ENCODE results near the gene KRTAP4-16.
"Not testable (repeated sequence)": the region's sequence is repeated elsewhere in the genome, so short reads cannot be mapped to it uniquely, and the experiment has no call there.

The KRTAP4-16 gene

DNA sequence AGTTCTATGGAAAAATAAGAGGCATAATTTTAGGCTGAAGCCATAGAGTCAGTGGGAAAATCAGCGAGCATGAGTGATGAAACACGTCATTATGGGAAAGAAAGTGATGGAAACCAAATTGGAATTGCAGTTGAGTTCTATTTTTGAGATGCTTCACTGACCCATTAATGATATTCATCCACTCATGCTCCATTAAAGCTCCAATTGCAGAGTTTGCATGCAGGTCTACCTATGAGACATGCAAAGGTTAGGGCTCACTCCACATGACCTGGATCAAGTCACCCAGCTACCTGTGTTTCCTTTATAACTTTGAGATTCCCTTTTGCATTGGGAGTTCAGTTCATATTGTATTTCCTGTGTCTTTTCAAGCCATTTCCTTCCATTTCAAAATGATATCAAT is 28.3 kb downstream of the KRTAP4-16 start:
- no peak for DNase-seq (ENCODE audit: low spot score)

DNA sequence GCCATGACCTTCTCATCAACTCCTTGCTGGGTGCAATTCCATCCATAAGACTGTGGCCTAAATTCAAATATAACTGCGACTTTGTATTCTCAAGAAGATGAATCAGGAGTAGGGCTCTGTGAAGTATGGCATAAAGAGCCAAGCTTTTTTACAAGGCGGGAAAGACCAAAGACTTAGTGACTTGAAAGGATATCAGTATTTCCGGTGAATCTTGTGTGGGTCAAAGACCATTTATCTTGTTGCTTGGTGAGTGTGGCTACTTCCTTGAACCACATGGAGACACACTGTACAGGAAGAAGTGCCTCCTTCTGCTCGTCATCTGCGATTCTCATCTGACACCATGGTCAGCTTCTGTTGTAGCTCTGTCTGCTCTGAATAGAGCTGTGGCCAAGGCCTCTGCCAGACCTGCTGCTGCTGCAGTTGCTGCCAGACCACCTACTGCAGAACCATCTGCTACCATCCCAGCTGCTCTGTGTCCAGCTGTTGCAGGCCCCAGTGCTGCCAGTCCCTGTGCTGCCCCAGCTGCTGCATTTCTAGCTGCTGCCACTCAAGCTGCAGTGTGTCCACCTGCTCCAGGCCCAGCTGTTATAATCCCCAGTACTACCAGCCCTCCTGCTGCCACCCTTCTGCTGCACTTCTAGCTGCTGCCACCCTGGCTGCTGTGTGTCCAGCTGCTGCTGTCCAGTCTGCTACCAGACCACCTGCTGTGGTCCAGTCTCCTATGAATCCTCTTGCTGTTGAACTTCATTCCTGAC is 30.2 kb downstream of the KRTAP4-16 start:
- DNase-seq (ENCODE audit: low spot score) = no peak

DNA sequence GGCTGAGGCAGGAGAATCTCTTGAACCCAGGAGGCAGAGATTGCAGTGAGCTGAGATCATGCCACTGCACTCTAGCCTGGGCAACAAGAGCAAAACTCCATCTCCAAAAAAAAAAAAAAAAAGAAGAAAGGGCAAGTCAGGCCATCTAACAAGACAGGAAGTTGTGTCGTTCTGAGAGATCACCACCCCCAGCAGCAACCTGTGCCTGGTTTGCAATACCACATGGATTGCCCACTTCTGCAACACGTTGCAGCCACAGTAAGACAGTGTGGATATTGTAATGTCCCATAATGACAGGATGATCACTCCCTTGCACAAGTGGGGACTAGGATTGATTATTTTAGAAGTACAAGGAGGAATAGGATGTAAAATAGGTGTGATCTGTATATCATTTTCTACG is 33.0 kb downstream of the KRTAP4-16 start:
- no peak for DNase-seq (ENCODE audit: low spot score)

DNA sequence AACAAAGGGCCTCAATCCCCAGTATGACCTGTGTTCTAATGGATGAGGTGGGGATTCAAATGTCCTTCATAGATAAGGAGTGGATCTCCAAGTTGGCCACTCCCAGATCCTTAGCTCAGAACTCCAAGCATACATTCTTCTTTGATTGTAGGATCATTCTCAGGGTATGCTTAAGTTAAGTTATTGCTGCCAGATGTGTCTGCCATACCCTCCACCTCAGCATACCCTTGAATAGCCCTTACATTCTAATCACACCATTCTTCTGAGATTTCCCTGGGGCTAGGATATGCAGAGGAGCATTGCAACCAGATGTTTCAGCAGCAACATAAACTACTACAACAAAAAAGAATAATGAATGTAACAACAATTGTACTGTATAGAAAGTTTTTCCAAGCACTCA is 34.7 kb downstream of the KRTAP4-16 start:
- DNase-seq (ENCODE audit: low spot score) = no peak

DNA sequence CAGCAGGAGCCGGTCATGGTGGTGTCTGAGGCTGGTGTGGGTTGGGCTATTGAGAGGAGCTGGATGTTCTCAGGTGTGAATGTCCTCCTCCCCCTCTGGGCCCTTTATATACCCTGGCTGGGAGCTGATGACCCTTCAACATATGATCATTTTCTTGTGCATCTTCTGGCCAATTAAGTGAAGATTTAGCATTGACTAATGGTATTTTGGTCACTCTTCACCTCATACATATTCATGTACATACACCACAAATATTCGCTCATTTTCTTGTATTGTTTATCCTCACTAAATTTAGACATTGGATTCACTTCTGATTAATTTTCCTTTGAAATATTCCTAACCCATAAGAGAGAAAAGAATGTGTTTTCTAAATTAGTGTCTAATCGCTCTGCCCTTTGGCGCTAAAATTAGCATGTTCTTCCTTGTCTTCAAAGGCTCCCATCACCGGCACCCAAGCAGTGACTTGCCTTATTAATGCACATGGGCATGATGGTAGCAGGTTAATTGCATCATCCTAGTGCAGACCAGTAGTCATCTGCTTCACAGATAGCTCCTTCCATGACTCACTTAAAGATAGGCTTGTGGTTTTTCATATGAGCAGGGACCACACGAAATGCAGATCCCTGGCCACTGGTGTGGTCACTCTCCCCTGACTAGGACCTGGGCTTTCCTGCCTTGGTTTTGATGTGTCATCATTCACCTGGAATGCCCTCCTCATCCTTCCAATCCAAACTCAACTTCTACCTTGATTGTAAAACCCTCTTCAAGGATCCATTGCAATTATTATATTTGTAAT is 36.0 kb downstream of the KRTAP4-16 start, which contains the start of gene KRTAP2-4:
Gene KRTAP2-4 (minus strand): TSS at position 51 of the 796 bp plus-strand sequence. CDS start 34 bp downstream, at position 17.
- DNase-seq (ENCODE audit: low spot score) = no peak

DNA sequence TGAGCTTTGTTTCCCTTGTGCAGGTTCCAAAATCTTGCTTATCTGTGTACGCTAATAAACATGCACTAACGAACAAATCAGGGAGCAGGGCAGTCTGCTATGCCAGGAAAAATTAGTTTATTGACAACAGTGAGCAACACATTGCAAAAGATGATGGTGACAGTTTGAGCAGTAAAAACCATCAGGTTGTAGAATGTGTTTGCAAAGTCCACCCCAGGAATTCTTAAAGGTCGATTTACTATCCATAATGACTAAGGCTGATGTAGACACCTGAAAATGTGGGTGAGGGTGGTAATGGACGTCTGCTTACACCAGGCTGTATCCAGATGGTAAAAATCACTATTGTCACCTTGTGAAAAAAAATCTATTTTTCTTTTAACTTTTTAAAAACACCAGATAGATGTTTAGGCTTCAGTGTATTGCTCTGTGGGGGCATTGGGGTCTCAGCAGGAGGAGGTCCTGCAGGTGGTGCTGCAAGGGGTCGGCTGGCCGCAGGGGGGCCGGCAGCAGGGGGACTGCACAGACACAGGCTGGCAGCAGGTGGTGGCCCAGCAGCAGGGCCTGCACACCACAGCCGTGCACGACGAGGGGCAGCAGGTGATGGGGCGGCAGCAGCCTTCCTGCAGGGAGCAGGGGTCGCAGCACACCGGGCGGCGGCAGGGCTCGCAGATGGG is 36.9 kb downstream of the KRTAP4-16 start:
- not testable (repeated sequence) for DNase-seq (ENCODE audit: low spot score)

DNA sequence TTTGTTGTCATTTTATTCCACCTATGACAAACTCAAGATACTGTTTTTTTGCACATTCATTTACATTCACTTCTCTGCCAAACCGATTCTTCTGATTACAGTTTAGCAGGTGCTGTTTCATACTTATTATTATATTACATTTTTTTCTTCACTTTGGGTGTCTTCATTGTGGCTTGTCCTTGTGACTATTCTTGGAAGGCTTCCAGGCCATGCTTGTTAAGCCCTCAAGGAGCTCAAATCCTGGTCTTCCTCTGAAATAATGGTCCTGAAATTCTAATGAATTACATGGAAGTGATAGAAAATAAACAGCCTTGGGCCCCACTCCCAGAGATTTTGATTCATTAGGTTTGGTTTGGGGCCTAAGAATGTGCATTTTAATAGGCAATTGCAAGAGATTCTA is 37.7 kb downstream of the KRTAP4-16 start:
- no peak for DNase-seq (ENCODE audit: low spot score)

DNA sequence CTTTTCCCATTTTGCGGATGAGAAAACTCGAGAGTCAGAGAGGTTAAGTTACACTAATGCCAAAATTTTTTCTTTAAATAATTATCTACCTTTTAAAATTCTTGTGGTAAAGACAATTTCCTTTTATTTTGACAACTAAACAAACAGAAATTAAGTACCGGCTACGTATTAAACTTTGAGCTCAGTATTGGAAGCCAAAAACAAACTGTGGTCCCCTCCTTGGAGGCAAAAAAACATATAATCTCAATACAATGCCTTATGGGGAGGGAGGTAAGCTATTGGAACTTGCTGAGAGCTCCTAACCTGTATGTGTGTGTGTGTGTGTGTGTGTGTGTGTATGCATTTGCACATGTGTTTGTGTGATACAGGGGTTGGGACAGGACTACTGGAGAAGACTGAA is 38.6 kb downstream of the KRTAP4-16 start:
- DNase-seq (ENCODE audit: low spot score) = no peak

DNA sequence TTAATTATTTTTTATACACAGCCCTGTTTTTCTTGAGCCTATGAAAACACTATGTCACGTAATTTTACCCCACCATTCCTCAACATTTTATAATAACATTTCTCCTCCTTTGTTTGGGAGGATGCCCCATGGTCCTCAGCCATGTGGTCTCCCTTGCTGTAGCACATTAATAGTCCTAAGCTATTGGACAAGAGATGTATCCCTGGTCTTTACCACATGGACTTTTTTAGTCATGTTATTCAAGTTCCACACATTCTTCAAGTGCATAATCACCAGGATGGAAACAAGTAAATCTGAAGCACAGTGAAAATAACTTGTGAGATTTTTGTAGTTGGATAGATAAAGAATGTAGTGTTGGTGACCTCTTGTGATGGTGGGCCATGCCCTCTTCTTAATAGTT is 40.0 kb downstream of the KRTAP4-16 start:
- no peak for DNase-seq (ENCODE audit: low spot score)

DNA sequence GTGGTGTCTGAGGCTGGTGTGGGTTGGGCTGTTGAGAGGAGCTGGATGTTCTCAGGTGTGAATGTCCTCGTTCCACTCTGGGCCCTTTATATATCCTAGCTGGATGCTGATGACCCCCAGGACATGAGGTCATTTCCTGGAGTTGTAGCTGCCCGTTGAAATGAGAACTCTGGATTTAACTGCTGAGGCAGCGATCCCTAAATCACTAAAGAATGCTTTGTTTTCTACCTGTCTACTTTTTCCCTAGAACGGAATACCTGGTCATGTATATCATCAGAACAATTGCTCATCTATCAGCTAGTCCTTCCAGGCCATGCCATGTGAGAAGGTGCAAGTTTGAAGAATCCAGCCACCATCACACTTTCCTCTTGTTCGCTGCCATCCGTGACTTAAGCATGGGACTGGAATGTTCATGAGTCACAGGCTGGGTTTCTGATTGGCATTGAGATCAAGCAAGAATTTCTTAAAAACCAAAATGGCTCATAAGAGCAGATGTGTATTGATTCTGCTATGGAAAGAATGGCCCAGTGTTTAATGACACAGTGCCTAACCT is 41.9 kb downstream of the KRTAP4-16 start, which contains the start of gene KRTAP2-3:
Gene KRTAP2-3 (minus strand): TSS at position 63 of the 553 bp plus-strand sequence. CDS start 64 bp downstream, outside the sequence.
- DNase-seq (ENCODE audit: low spot score) = no peak

DNA sequence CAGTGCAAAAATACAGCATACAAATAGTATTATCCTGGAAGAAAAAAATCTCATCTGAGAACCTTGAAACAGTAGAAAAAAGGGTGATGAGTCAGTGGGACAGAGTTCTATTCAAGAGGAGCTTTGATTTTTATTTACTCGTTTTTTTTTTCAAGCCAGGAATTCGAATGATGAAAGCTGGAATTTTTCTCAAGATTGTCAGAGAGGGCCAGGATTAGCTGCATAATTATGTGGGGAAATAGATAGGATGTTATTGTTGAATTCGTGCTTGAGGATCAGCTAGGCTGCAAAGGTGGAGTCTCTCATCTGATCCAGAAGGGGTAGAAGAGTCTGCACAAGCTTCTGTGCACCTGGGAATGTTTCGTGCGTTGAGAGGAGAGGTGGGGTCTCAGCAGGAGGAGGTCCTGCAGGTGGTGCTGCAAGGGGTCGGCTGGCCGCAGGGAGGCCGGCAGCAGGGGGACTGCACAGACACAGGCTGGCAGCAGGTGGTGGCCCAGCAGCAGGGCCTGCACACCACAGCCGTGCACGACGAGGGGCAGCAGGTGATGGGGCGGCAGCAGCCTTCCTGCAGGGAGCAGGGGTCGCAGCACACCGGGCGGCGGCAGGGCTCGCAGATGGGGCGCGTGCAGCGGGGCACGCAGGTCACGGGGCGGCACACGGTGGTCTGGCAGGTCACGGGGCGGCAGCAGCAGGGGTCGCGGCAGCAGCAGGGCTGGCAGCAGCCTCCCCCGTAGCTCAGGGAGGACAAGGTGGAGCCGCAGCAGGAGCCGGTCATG is 42.5 kb downstream of the KRTAP4-16 start:
- not testable (repeated sequence) for DNase-seq (ENCODE audit: low spot score)

DNA sequence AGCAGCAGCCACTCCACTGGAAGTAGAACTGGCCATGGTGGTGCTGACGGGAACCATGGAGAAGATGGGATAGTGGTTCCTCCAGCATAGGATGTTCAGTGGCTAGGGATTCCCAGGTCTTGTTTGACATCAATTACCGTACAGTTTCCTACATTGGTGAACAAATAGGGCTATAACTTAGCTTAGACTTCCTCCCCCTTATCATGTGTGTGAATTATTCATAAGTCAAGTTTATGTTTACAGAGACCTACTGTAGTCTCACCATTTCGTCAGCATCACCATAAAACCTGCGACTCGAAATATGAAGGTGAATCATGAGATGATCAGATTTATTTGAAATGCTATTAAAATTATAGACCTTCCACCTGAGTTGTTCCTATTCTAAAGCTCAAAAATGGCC is 43.3 kb downstream of the KRTAP4-16 start:
- DNase-seq (ENCODE audit: low spot score) = no peak

DNA sequence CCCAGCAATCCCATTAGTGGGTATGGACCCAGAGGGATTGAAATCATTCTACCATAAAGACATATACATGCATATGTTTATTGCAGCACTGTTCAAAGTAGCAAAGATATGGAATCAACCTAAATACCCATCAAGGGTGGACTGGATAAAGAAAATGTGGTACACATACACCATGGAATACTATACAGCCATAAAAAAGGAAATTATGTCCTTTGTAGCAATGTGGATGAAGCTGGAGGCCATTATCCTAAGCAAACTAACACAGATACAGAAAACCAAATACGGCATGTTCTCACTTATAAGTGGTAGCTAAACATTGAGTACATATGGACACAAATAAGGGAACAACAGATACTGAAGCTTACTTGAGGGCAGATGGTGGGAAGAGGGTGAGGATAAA is 44.5 kb downstream of the KRTAP4-16 start:
- no peak for DNase-seq (ENCODE audit: low spot score)

DNA sequence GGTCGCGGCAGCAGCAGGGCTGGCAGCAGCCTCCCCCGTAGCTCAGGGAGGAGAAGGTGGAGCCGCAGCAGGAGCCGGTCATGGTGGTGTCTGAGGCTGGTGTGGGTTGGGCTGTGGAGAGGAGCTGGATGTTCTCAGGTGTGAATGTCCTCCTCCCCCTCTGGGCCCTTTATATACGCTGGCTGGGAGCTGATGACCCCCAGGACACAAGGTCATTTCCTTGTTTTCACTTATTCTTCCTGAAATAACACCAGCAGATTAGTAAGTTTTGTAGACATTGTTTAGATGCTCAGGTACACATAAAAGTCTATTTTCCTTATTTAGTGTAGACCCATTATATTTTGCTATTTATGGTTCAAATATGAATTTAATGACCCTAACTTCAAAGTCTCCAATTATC is 46.9 kb downstream of the KRTAP4-16 start, which contains the start of gene KRTAP2-2:
Gene KRTAP2-2 (minus strand): TSS at position 101 of the 400 bp plus-strand sequence. CDS start 19 bp downstream, at position 82.
- DNase-seq (ENCODE audit: low spot score) = not testable (repeated sequence)

DNA sequence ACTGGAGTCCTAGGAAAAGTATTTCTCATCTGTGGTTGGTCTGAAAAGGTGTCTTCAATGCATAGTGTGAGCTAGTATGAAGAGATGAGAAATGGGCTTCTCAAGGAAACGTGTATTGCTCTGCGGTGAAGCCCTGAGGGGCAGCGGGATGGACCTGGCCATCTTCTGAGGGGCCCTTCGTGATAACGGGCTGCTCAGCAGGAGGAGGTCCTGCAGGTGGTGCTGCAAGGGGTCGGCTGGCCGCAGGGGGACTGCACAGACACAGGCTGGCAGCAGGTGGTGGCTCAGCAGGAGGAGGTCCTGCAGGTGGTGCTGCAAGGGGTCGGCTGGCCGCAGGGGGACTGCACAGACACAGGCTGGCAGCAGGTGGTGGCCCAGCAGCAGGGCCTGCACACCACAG is 47.5 kb downstream of the KRTAP4-16 start:
- not testable (repeated sequence) for DNase-seq (ENCODE audit: low spot score)

DNA sequence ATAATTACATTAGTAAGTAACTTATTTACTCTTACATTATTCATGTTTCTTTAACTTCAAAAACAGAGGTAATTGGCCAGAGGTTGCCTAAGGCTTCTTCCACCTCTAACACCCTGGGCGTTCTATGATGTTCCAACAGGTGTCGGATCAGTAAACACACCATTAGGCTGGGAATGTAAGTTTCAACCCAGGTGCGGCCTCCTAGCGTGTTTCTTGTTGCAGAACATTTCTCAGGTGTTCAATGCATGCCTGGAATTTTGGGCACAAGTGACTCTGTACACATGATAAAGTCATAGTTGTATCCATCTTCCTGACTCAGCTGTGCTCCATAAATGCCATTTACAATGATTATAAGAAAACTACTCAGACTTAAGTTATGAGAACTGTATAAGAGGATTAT is 48.0 kb downstream of the KRTAP4-16 start:
- DNase-seq (ENCODE audit: low spot score) = no peak

DNA sequence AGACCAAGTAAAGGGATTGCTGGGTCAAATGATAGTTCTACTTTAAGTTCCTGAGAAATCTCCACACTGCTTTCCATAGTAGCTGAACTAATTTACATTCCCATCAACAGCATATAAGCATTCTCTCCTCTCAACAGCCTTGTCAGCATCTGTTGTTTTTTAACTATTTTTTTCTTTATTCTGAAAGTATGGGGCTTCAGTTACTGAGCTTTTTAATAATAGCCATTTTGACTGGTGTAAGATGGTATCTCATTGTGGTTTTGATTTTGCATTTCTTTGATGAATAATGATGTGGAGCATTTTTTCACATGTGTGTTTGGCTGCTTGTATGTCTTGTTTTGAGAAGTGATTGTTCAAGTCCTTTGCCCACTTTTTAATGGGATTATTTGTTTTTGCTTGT is 49.4 kb downstream of the KRTAP4-16 start:
- DNase-seq (ENCODE audit: low spot score) = no peak

All from HuH-7.5 (cell line).